Glutamatergic neuron (in vitro differentiated cells): ENCODE measurements around the gene SNAPIN. TPM values are rescaled to one million over a fixed set of nuclear protein-coding genes. Genes with fewer than 3 reads are reported as not detected.
A peak's percentile ranks its signal among the peaks of the same experiment; 100 is the strongest.

Experiments
- DNase-seq: peaks from one replicate; pipeline ENCODE4 v3.0.0; 2022
- H3K27ac Mint-ChIP-seq: one replicate; pipeline ENCODE4 v1.8.0; 2020; ENCODE audit warnings: mild to moderate bottlenecking, mixed read lengths, inconsistent platforms; ENCODE audit not compliant: unreplicated experiment
- H3K27me3 Mint-ChIP-seq: one replicate; pipeline ENCODE4 v1.8.0; 2020; ENCODE audit warnings: mild to moderate bottlenecking, moderate library complexity, mixed read lengths, inconsistent platforms; ENCODE audit not compliant: unreplicated experiment
- H3K36me3 Mint-ChIP-seq: one replicate; pipeline ENCODE4 v1.8.0; 2020; ENCODE audit warnings: mild to moderate bottlenecking, mixed read lengths, inconsistent platforms; ENCODE audit not compliant: unreplicated experiment
- H3K4me1 Mint-ChIP-seq: one replicate; pipeline ENCODE4 v1.8.0; 2020; ENCODE audit warnings: mild to moderate bottlenecking, low read depth, mixed read lengths, inconsistent platforms; ENCODE audit not compliant: unreplicated experiment
- H3K4me3 Mint-ChIP-seq: one replicate; pipeline ENCODE4 v1.8.0; 2020; ENCODE audit warnings: mild to moderate bottlenecking, mixed read lengths, inconsistent platforms; ENCODE audit not compliant: unreplicated experiment
- H3K9me3 Mint-ChIP-seq: one replicate; pipeline ENCODE4 v1.8.0; 2020; ENCODE audit warnings: mild to moderate bottlenecking, moderate library complexity, mixed read lengths, inconsistent platforms; ENCODE audit not compliant: unreplicated experiment
- CTCF ChIP-seq: fragments of 200-600 bp; sonication (generic); IDR thresholded peaks from one replicate; pipeline ENCODE4 v1.5.0; 2021; ENCODE audit not compliant: partially characterized antibody, unreplicated experiment
- total RNA-seq: library from RNA; stranded (reverse); fragmentation: NEBNext Ultra II Directional; extraction: Animal tissue kit (Norgen Biotek cat#: 25700); gene quantifications from one replicate; pipeline ENCODE4 v1.2.1, GENCODE V29; 2021; ENCODE audit not compliant: unreplicated experiment

Gene SNAPIN
- total RNA-seq, 1 donor from 2014 or later = 30.8 TPM

GRCh38 chr1:153640861-153641260 is 17.6 kb upstream of the SNAPIN start:
- H3K9me3 Mint-ChIP-seq = no peaks in the 10 kb centered on the region
- H3K36me3 Mint-ChIP-seq = peaks cover 9% of the 10 kb centered on the region
- TF ChIP-seq CTCF = no peak
- no peak overlapping the region for H3K4me3 Mint-ChIP-seq
- H3K4me1 Mint-ChIP-seq = peaks cover 8% of the 10 kb centered on the region
- no peak for DNase-seq
- H3K27me3 Mint-ChIP-seq = peaks cover 2% of the 10 kb centered on the region
- H3K27ac Mint-ChIP-seq = no peak overlapping the region

GRCh38 chr1:153642161-153642560 is 16.3 kb upstream of the SNAPIN start:
- Mint-ChIP-seq H3K4me1 (peaks cover 4% of the 10 kb centered on the region), H3K27ac (no peak overlapping the region), H3K9me3 (peaks cover 6% of the 10 kb centered on the region), H3K4me3 (no peak overlapping the region), H3K27me3 (peaks cover 4% of the 10 kb centered on the region), H3K36me3 (peaks cover 5% of the 10 kb centered on the region)
- TF ChIP-seq CTCF = no peak
- DNase-seq = no peak

DNA sequence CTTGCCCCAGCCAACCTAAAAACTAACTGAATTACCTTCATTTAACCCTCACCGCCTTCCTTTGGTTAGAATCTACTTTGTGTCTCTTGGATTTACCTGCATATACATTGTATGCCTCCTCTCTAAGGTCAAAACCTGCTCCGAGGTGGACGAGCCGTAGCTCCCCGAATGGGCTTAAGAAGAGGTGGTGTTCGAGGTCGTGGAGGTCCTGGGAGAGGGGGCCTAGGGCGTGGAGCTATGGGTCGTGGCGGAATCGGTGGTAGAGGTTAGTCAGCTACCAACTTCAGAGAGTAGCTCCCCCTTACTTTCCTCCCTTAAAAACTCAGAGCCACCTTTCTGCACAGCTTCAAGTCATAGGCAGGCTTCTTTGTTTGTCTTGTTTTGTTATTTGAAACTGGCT is 15.4 kb upstream of the SNAPIN start:
- no peak for DNase-seq
- Mint-ChIP-seq H3K9me3 (peaks cover 10% of the 10 kb centered on the region), H3K4me1 (peaks cover 2% of the 10 kb centered on the region), H3K27me3 (peaks cover 4% of the 10 kb centered on the region), H3K4me3 (no peak overlapping the region), H3K36me3 (peaks cover 4% of the 10 kb centered on the region), H3K27ac (peak overlapping the region; percentile 21)
- TF ChIP-seq CTCF = no peak

GRCh38 chr1:153643816-153644215 is 14.7 kb upstream of the SNAPIN start:
- Mint-ChIP-seq H3K4me3 (no peak overlapping the region), H3K9me3 (peaks cover 11% of the 10 kb centered on the region), H3K36me3 (peaks cover 4% of the 10 kb centered on the region), H3K4me1 (peaks cover 2% of the 10 kb centered on the region), H3K27ac (no peak overlapping the region), H3K27me3 (peaks cover 4% of the 10 kb centered on the region)
- no peak for DNase-seq
- no peak for TF ChIP-seq CTCF

DNA sequence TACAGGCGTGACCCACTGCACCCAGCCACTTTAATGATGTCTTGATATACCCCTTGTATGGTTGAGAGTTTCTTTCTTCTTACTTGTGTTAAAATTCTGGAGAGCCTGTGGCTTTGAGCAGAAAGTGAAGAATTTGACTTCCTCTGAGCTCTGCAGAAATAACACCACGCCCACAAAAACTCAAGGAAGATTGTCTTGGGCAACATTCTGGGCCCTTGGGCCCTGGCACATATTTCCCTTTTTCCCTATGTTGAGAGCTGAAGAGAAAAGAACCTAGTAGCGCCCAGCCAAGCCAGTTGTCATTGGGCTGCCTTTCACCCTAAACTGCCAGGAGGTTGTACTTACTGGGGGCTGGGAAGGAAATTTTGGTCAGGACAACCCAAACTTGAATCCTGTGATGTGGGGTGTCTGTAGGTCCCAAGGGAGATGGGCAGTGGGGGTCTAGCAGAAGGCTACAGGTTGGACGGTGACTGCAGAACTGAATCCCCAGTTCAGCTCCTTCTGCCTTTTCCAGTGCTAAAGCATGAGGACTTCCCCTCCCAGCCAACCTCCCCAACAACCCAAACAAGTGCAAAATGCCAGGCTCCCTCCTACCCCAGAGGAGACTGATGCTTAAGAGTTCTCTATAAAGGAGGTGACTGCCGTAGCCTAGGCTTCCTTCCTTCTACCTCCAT is 11.7 kb upstream of the SNAPIN start:
- Mint-ChIP-seq H3K9me3 (peaks cover 11% of the 10 kb centered on the region), H3K4me1 (peaks cover 2% of the 10 kb centered on the region), H3K4me3 (no peak overlapping the region), H3K27me3 (peaks cover 9% of the 10 kb centered on the region), H3K36me3 (peaks cover 4% of the 10 kb centered on the region), H3K27ac (peak overlapping the region; percentile 52)
- TF ChIP-seq CTCF = no peak
- no peak for DNase-seq
